ENCODE results near the gene KERA. TPM values are rescaled to one million over a fixed set of nuclear protein-coding genes. Genes with fewer than 3 reads are reported as not detected.

Gene KERA
- total and polyA plus RNA-seq, 2 donors (not counting 1 experiment from before 2014, with no cell fraction given): not detected

DNA sequence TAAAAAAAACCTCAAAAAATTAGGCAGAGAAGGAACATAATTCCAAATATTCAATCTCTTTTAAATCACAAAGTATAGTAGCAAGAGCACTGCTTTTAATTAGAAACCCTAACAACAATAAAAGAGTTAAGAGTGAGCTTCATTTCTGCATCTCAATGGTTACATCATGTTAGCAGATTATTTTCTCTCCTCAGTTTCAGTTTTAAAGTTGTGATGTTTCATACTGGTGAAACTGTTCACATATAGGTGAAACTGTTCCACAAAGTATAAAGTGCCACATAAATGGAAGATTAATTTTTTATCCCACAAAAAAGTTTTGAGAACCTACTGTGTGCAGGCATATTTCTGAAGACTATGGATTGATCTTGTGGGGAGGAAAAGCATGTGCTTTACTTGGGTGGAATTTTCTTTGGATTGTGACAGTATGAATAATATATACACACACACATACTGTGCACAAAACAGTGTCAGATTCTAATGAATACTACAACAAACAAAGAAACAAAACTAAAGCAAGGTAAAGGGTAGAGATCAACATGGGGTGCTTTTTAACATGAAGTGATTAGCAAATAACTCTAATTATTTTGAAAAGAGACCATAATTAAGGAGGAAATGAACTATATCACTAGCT, 36.3 kb upstream of the KERA start:
- TF ChIP-seq EZH2 (IDR thresholded peaks at IDR 0.05; ENCODE audit: borderline replicate concordance, insufficient read depth, low read depth, low read length, poor library complexity, severe bottlenecking): no peak
- TF ChIP-seq, protein P1, sequence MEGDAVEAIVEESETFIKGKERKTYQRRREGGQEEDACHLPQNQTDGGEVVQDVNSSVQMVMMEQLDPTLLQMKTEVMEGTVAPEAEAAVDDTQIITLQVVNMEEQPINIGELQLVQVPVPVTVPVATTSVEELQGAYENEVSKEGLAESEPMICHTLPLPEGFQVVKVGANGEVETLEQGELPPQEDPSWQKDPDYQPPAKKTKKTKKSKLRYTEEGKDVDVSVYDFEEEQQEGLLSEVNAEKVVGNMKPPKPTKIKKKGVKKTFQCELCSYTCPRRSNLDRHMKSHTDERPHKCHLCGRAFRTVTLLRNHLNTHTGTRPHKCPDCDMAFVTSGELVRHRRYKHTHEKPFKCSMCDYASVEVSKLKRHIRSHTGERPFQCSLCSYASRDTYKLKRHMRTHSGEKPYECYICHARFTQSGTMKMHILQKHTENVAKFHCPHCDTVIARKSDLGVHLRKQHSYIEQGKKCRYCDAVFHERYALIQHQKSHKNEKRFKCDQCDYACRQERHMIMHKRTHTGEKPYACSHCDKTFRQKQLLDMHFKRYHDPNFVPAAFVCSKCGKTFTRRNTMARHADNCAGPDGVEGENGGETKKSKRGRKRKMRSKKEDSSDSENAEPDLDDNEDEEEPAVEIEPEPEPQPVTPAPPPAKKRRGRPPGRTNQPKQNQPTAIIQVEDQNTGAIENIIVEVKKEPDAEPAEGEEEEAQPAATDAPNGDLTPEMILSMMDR (IDR thresholded peaks at IDR 0.05): no peak
- H3K4me3 Mint-ChIP-seq: no peak overlapping the region
- peaks cover 2% of the 10 kb centered on the region for H3K9me3 Mint-ChIP-seq (ENCODE audit: insufficient read depth)
- no peak overlapping the region for H3K9ac ChIP-seq (ENCODE audit: low read length)
- no peaks in the 10 kb centered on the region for H3K27me3 Mint-ChIP-seq
- DNase-seq (no peak), ATAC-seq (ENCODE audit: low read depth) (no peak)
- H3K27me3 ChIP-seq (replicated peaks in 1 of 4; ENCODE audit: control extremely low read depth in 1 of 4, control insufficient read depth in 3 of 4, insufficient read depth in 4 of 4, low read length in 3 of 4): no peaks in the 10 kb centered on the region
- H3K9me3 ChIP-seq (ENCODE audit: control extremely low read depth in 1 of 3, control insufficient read depth in 2 of 3, insufficient read depth in 1 of 3, low read length in 2 of 3): peaks cover 0 to 5% (median 4%) of the 10 kb centered on the region in 3 donors
- intact Hi-C loops (cut with micrococcal nuclease): no loop called here
- no peaks in the 10 kb centered on the region for H3K4me1 ChIP-seq (ENCODE audit: control insufficient read depth in 2 of 2, insufficient read depth in 2 of 2, low read length in 2 of 2)
- H2AFZ ChIP-seq (ENCODE audit: insufficient read depth, low read depth, low read length, poor library complexity, severe bottlenecking): no peak overlapping the region
- H3K4me1 Mint-ChIP-seq: peaks cover 2% of the 10 kb centered on the region
- no peaks in the 10 kb centered on the region for H3K79me2 ChIP-seq (ENCODE audit: control insufficient read depth, insufficient read depth, low read length)
- CTCF ChIA-PET: no interaction called here
- no peak overlapping the region for H3K4me3 ChIP-seq (ENCODE audit: control extremely low read depth in 1 of 5, extremely low read depth in 1 of 5, insufficient read depth in 1 of 5, low read depth in 2 of 5, low read length in 4 of 5)
- POLR2A ChIA-PET: no interaction called here
- H3K36me3 ChIP-seq (replicated peaks in 1 of 2; ENCODE audit: control extremely low read depth in 1 of 2, control insufficient read depth in 1 of 2, extremely low read depth in 1 of 2, insufficient read depth in 2 of 2, low read length in 1 of 2): no peaks in the 10 kb centered on the region
- no peak overlapping the region for H3K27ac Mint-ChIP-seq
- no peak overlapping the region for H3K27ac ChIP-seq (ENCODE audit: low read length in 2 of 2)
- H3K4me2 ChIP-seq (replicated peaks; ENCODE audit: low read depth, low read length, poor library complexity, severe bottlenecking): no peak overlapping the region
- H4K20me1 ChIP-seq (ENCODE audit: control insufficient read depth, insufficient read depth, low read length, poor library complexity, severe bottlenecking): no peaks in the 10 kb centered on the region

DNA sequence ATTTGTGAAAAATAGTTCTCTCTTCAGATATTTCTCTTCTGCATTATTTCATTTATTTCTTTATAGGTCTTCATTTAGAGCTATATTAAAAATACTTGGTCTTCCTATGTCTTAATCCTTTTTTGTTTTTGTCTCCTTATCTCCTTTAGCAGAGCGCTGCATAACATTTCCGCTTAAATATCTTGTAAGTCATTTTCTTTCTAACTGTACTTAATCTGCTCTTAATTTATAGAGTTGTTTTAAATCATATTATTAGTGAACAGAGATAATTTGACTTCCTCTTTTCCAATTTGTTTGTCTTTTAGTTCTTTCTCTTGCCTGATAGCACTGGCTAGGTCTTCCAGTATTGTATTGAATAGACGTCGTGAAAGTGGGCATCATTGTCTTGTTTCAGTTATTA, 35.5 kb upstream of the KERA start:
- no peak overlapping the region for H3K27ac Mint-ChIP-seq
- ATAC-seq (ENCODE audit: low read depth): no peak

More for the DNA sequence above, 35.5 kb upstream of the KERA start:
- Mint-ChIP-seq H3K4me3 (no peak overlapping the region), H3K9me3 (ENCODE audit: insufficient read depth) (peaks cover 2% of the 10 kb centered on the region), H3K4me1 (peaks cover under 1% of the 10 kb centered on the region), H3K27me3 (no peaks in the 10 kb centered on the region)
- Histone ChIP-seq H3K27me3 (replicated peaks in 1 of 4; ENCODE audit: control extremely low read depth in 1 of 4, control insufficient read depth in 3 of 4, insufficient read depth in 4 of 4, low read length in 3 of 4) (no peaks in the 10 kb centered on the region), H3K9ac (ENCODE audit: low read length) (no peak overlapping the region), H3K79me2 (ENCODE audit: control insufficient read depth, insufficient read depth, low read length) (no peaks in the 10 kb centered on the region), H3K4me1 (ENCODE audit: control insufficient read depth in 2 of 2, insufficient read depth in 2 of 2, low read length in 2 of 2) (no peaks in the 10 kb centered on the region), H3K9me3 (ENCODE audit: control extremely low read depth in 1 of 3, control insufficient read depth in 2 of 3, insufficient read depth in 1 of 3, low read length in 2 of 3) (peaks cover 0 to 5% (median 4%) of the 10 kb centered on the region in 3 donors), H3K4me3 (ENCODE audit: control extremely low read depth in 1 of 5, extremely low read depth in 1 of 5, insufficient read depth in 1 of 5, low read depth in 2 of 5, low read length in 4 of 5) (no peak overlapping the region), H3K27ac (ENCODE audit: low read length in 2 of 2) (no peak overlapping the region), H2AFZ (ENCODE audit: insufficient read depth, low read depth, low read length, poor library complexity, severe bottlenecking) (no peak overlapping the region), H3K4me2 (replicated peaks; ENCODE audit: low read depth, low read length, poor library complexity, severe bottlenecking) (no peak overlapping the region), H4K20me1 (ENCODE audit: control insufficient read depth, insufficient read depth, low read length, poor library complexity, severe bottlenecking) (no peaks in the 10 kb centered on the region), H3K36me3 (replicated peaks in 1 of 2; ENCODE audit: control extremely low read depth in 1 of 2, control insufficient read depth in 1 of 2, extremely low read depth in 1 of 2, insufficient read depth in 2 of 2, low read length in 1 of 2) (no peaks in the 10 kb centered on the region)
- intact Hi-C loops (cut with micrococcal nuclease): no loop called here
- DNase-seq: no peak
- POLR2A ChIA-PET: no interaction called here
- CTCF ChIA-PET: no interaction called here
- TF ChIP-seq, protein P1 (IDR thresholded peaks at IDR 0.05): no peak
- no peak for TF ChIP-seq EZH2 (IDR thresholded peaks at IDR 0.05; ENCODE audit: borderline replicate concordance, insufficient read depth, low read depth, low read length, poor library complexity, severe bottlenecking)
- no CpG with 5 or more reads among the region's 4 CpGs for WGBS (ENCODE audit: insufficient coverage)
